ENCODE measurements around the gene MINDY4B.

MINDY4B gene

DNA sequence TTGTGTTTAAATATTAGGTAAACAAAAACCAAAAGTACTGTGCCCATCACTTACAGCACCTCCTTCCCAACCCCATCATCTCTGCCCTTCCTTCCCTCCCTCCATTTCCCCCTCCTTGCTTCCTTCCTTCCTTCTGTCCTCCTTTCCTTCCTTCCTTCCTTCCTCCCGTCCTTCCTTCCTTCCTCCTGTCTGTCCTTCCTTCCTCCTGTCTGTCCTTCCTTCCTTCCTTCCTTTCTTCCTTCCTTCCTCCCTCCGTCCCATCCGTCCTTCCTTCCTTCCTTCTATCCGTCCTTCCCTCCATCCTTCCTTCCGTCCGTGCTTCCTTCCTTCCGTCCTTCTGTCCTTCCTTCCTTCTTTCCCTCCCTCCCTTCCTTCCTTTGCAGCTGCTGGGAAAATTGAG, 74.5 kb downstream of the MINDY4B start:
- no peak for DNase-seq (ENCODE audit: insufficient read length, low spot score)
- no peak for FAIRE-seq
- TF ChIP-seq POLR2A (IDR thresholded peaks at IDR 0.05; ENCODE audit: low read depth, low read length), result no peak

GRCh38 chr3:150830094-150830681, 75.1 kb downstream of the MINDY4B start:
- no peak for TF ChIP-seq POLR2AphosphoS5 (IDR thresholded peaks at IDR 0.05; ENCODE audit: low read depth, low read length)
- no peak for TF ChIP-seq TAF1 (IDR thresholded peaks at IDR 0.05; ENCODE audit: low read depth, low read length)
- TF ChIP-seq SPI1 (IDR thresholded peaks at IDR 0.05; ENCODE audit: low read depth, low read length), result no peak
- TF ChIP-seq POU2F2 (IDR thresholded peaks at IDR 0.05; ENCODE audit: low read depth, low read length), result no peak
- TF ChIP-seq PAX5 (IDR thresholded peaks at IDR 0.05; ENCODE audit: insufficient read depth, low read length, severe bottlenecking), result no peak
- no peak for TF ChIP-seq POLR2A (IDR thresholded peaks at IDR 0.05; ENCODE audit: low read depth, low read length)
- FAIRE-seq (no peak), DNase-seq (ENCODE audit: insufficient read length, low spot score) (no peak)

DNA sequence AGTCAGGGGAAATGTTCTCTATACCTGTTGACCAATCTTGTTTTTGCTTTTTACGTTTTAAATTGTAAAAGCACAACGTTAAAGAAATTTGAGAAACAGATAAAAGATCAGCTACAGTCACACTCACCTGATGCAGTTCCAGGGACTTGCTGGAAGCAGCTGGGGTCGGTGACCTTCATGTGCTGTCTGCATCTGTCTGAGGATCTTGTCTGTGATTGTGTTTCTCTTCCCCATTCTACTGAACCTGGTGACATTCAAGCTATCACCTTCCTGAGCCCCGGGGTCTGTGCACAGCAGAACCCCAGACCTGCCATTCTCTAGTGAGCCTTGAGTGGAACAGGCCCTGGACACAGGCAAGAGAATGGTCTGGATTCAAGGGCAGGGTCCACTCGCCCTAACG, 75.8 kb downstream of the MINDY4B start:
- TF ChIP-seq POU2F2 (IDR thresholded peaks at IDR 0.05; ENCODE audit: low read depth, low read length) (no peak), TAF1 (IDR thresholded peaks at IDR 0.05; ENCODE audit: low read depth, low read length) (no peak), PAX5 (IDR thresholded peaks at IDR 0.05; ENCODE audit: insufficient read depth, low read length, severe bottlenecking) (no peak), POLR2A (IDR thresholded peaks at IDR 0.05; ENCODE audit: low read depth, low read length) (no peak), POLR2AphosphoS5 (IDR thresholded peaks at IDR 0.05; ENCODE audit: low read depth, low read length) (no peak), SPI1 (IDR thresholded peaks at IDR 0.05; ENCODE audit: low read depth, low read length) (no peak)
- DNase-seq (ENCODE audit: insufficient read length, low spot score) (no peak), FAIRE-seq (no peak)

DNA sequence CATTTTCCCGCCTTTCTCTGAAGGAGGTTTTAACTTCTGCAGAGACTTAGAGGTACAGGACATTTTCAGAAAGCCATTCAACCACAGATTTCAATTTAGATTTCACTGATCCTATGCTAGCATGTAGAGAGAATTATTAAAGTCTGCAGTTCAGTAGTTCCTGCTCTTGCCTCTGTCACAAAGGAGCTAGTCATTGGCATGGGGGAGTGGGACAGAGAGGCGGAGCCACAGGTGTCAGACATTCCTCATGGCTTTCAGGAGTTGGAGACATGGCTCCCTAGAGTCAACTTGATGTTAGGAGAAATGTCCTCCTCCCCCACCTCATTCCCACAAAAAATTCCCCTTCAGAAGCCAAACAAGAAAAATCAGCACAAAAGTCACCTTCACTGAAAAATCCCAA, 76.2 kb downstream of the MINDY4B start:
- FAIRE-seq, result no peak
- DNase-seq (ENCODE audit: insufficient read length, low spot score), result no peak
- no peak for TF ChIP-seq POU2F2 (IDR thresholded peaks at IDR 0.05; ENCODE audit: low read depth, low read length)
- no peak for TF ChIP-seq TAF1 (IDR thresholded peaks at IDR 0.05; ENCODE audit: low read depth, low read length)
- no peak for TF ChIP-seq PAX5 (IDR thresholded peaks at IDR 0.05; ENCODE audit: insufficient read depth, low read length, severe bottlenecking)
- no peak for TF ChIP-seq SPI1 (IDR thresholded peaks at IDR 0.05; ENCODE audit: low read depth, low read length)

DNA sequence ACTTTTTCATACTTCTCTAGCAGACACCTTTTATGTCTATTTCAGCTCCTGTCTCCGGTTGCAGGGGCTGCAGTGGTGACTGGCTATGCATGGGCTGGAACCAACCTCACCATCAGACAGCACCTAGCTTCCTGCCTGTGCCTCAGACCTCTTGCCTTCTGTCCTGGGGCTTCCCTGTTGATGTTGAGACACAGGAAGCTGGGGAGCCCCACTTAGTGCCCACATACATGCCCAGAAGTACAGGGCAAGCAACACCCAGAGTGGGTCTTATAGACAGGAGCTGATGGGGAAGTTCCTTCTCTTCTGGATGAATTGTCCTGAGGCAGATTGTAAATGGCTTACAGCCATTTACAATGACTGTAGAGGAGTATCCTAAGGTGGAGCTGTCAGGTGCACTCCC, 77.0 kb downstream of the MINDY4B start:
- FAIRE-seq, result no peak
- DNase-seq (ENCODE audit: insufficient read length, low spot score), result no peak

DNA sequence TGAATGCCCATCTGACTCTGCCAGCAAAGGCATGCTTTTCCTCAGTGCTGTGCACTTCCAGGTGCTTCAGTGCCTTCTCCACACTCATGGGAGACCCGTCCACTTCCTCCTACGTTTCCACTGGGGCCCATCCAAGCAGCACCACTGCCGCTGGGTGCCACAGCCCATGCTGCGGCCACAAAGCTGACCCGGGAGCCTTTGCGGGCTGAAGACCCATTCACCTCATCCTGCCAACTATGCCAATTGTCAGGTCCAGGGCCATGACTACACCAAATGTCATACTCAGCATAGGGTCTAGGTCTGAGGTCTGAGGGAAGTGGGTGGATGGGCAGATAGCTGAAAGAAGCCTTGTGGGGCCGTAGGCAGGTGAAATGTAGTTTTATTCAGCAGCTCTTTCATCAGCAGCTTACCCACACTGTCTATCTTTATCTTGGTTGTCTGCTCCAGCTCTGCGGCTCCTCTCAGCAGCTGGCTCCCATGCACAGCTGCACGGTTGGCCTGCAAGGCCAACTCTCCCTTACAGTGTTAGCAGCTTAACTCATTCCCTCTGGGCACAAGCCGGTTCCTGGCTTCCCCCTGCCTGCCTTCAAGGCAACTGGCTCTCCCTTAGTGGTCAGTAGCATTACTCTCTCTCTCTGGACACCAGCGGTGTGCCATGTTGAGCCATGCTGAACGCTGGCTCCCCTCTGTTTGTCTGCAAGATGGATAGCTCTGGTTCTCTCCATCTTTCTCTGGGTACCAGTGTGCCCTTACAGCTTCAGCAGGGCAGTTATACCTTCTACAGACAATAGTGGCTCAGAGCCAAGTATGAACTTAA, 78.6 kb downstream of the MINDY4B start:
- DNase-seq (ENCODE audit: insufficient read length, low spot score), result no peak
- no peak for FAIRE-seq
- TF ChIP-seq PAX5 (IDR thresholded peaks at IDR 0.05; ENCODE audit: insufficient read depth, low read length, severe bottlenecking) (no peak), SPI1 (IDR thresholded peaks at IDR 0.05; ENCODE audit: low read depth, low read length) (no peak), POU2F2 (IDR thresholded peaks at IDR 0.05; ENCODE audit: low read depth, low read length) (no peak), POLR2AphosphoS5 (IDR thresholded peaks at IDR 0.05; ENCODE audit: low read depth, low read length) (no peak), TAF1 (IDR thresholded peaks at IDR 0.05; ENCODE audit: low read depth, low read length) (no peak), POLR2A (IDR thresholded peaks at IDR 0.05; ENCODE audit: low read depth, low read length) (no peak)

More for the DNA sequence above, 77.0 kb downstream of the MINDY4B start:
- TF ChIP-seq SPI1 (IDR thresholded peaks at IDR 0.05; ENCODE audit: low read depth, low read length) (no peak), POLR2AphosphoS5 (IDR thresholded peaks at IDR 0.05; ENCODE audit: low read depth, low read length) (no peak), PAX5 (IDR thresholded peaks at IDR 0.05; ENCODE audit: insufficient read depth, low read length, severe bottlenecking) (no peak), TAF1 (IDR thresholded peaks at IDR 0.05; ENCODE audit: low read depth, low read length) (no peak), POLR2A (IDR thresholded peaks at IDR 0.05; ENCODE audit: low read depth, low read length) (no peak), POU2F2 (IDR thresholded peaks at IDR 0.05; ENCODE audit: low read depth, low read length) (no peak)

DNA sequence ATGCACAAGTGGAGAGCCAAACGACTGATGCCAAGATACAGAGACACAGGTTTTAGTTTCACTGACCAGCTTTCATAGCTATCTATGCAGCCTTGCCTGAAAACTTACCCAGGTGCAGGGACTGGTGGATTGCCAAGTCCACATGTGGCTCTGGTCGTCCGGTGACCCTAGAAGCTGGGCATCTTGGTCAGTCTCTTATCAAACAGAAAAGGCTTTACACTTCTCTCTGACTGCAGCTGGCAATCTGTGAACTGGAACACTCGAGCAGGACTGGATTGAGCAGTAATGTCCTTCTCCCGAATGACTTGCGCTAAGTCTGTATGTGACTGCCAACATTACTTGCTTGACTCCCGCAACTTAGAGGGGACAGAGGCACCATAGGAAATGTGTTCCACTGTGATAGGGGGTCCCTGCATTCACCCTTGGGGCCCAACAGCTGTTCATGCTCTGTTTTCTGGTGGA, 79.3 kb downstream of the MINDY4B start:
- FAIRE-seq (no peak), DNase-seq (ENCODE audit: insufficient read length, low spot score) (no peak)
- TF ChIP-seq PAX5 (IDR thresholded peaks at IDR 0.05; ENCODE audit: insufficient read depth, low read length, severe bottlenecking) (no peak), POLR2A (IDR thresholded peaks at IDR 0.05; ENCODE audit: low read depth, low read length) (no peak), POU2F2 (IDR thresholded peaks at IDR 0.05; ENCODE audit: low read depth, low read length) (no peak), SPI1 (IDR thresholded peaks at IDR 0.05; ENCODE audit: low read depth, low read length) (no peak), POLR2AphosphoS5 (IDR thresholded peaks at IDR 0.05; ENCODE audit: low read depth, low read length) (no peak), TAF1 (IDR thresholded peaks at IDR 0.05; ENCODE audit: low read depth, low read length) (no peak)

DNA sequence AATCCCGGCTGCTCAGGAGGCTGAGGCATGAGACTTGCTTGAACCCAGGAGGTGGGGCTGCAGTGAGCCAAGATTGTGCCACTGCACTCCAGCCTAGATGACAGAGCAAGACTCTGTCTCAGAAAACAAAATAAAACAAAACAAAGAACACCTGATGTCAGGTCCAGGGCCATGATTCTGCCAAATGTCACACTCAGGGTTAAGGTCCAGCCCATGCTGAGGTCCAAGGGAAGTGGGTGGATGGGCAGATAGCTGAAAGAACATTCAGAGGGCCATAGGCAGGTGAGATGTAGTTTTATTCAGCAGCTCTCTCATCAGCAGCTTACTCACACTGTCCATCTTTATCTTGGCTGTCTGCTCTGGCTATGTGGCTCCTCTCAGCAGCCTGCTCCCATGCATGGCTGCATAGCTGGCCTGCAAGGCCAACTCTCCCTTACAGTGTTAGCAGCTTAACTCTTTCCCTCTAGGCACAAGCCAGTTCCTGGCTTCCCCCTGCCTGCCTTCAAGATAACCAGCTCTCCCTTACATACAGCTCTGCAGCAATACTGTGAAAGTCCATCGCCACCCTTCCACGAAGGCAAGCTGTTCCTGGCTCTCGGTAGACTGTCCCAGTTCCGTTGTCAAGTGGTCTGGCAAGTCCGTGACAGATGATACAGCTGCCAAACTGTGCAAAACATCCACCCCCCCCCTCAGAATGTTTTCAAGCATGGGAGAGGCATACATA, 79.9 kb downstream of the MINDY4B start:
- DNase-seq (ENCODE audit: insufficient read length, low spot score) (no peak), FAIRE-seq (no peak)
- TF ChIP-seq TAF1 (IDR thresholded peaks at IDR 0.05; ENCODE audit: low read depth, low read length) (no peak), POU2F2 (IDR thresholded peaks at IDR 0.05; ENCODE audit: low read depth, low read length) (no peak), POLR2A (IDR thresholded peaks at IDR 0.05; ENCODE audit: low read depth, low read length) (no peak), PAX5 (IDR thresholded peaks at IDR 0.05; ENCODE audit: insufficient read depth, low read length, severe bottlenecking) (no peak), SPI1 (IDR thresholded peaks at IDR 0.05; ENCODE audit: low read depth, low read length) (no peak), POLR2AphosphoS5 (IDR thresholded peaks at IDR 0.05; ENCODE audit: low read depth, low read length) (no peak)

GRCh38 chr3:150823277-150823676, 82.0 kb downstream of the MINDY4B start:
- TF ChIP-seq PAX5 (IDR thresholded peaks at IDR 0.05; ENCODE audit: insufficient read depth, low read length, severe bottlenecking) (no peak), POLR2AphosphoS5 (IDR thresholded peaks at IDR 0.05; ENCODE audit: low read depth, low read length) (no peak), SPI1 (IDR thresholded peaks at IDR 0.05; ENCODE audit: low read depth, low read length) (no peak), TAF1 (IDR thresholded peaks at IDR 0.05; ENCODE audit: low read depth, low read length) (no peak), POLR2A (IDR thresholded peaks at IDR 0.05; ENCODE audit: low read depth, low read length) (no peak), POU2F2 (IDR thresholded peaks at IDR 0.05; ENCODE audit: low read depth, low read length) (no peak)
- FAIRE-seq (no peak), DNase-seq (ENCODE audit: insufficient read length, low spot score) (no peak)

All from GM12891 (cell line).